BLaER1 treated with 17β-estradiol and CSF1 and Interleukin-3, amounts not matched to agents 10 nM and 100 nM (cell line): ENCODE data around the gene GNLY.
A peak's percentile ranks its signal among the peaks of the same experiment; 100 is the strongest.

Source experiments
- H3K27ac ChIP-seq, 11 experiments: shearing (Covaris generic); formaldehyde crosslinking; 2 replicates each; pipeline ENCODE4 v1.8.1; 2022
- H3K27me3 ChIP-seq, 11 experiments: shearing (Covaris generic); formaldehyde crosslinking; 2 replicates each; pipeline ENCODE4 v1.8.1; 2022
- H3K36me3 ChIP-seq, 11 experiments: shearing (Covaris generic); formaldehyde crosslinking; 2 replicates each; pipeline ENCODE4 v1.8.1; 2022
- H3K4me1 ChIP-seq, 10 experiments: shearing (Covaris generic); formaldehyde crosslinking; 2 replicates each; pipeline ENCODE4 v1.8.1; 2022
- H3K4me2 ChIP-seq, 11 experiments: shearing (Covaris generic); formaldehyde crosslinking; 2 replicates each; pipeline ENCODE4 v1.8.1; 2022
- H3K4me3 ChIP-seq, 10 experiments: shearing (Covaris generic); formaldehyde crosslinking; 2 replicates each; pipeline ENCODE4 v1.8.1; 2022
- H3K9ac ChIP-seq, 11 experiments: shearing (Covaris generic); formaldehyde crosslinking; 2 replicates each; pipeline ENCODE4 v1.8.1; 2022
- H3K9me3 ChIP-seq, 11 experiments: shearing (Covaris generic); formaldehyde crosslinking; replicated peaks in 1 of 11; 2 replicates each; pipeline ENCODE4 v1.8.1; 2022
- H4K20me1 ChIP-seq, 11 experiments: shearing (Covaris generic); formaldehyde crosslinking; 2 replicates each; pipeline ENCODE4 v1.8.1; 2022
- Cebpa-rat ChIP-seq, 11 experiments: shearing (Covaris generic); IDR thresholded peaks; 2 replicates each; pipeline ENCODE4 v1.8.1; 2022

GNLY gene

DNA sequence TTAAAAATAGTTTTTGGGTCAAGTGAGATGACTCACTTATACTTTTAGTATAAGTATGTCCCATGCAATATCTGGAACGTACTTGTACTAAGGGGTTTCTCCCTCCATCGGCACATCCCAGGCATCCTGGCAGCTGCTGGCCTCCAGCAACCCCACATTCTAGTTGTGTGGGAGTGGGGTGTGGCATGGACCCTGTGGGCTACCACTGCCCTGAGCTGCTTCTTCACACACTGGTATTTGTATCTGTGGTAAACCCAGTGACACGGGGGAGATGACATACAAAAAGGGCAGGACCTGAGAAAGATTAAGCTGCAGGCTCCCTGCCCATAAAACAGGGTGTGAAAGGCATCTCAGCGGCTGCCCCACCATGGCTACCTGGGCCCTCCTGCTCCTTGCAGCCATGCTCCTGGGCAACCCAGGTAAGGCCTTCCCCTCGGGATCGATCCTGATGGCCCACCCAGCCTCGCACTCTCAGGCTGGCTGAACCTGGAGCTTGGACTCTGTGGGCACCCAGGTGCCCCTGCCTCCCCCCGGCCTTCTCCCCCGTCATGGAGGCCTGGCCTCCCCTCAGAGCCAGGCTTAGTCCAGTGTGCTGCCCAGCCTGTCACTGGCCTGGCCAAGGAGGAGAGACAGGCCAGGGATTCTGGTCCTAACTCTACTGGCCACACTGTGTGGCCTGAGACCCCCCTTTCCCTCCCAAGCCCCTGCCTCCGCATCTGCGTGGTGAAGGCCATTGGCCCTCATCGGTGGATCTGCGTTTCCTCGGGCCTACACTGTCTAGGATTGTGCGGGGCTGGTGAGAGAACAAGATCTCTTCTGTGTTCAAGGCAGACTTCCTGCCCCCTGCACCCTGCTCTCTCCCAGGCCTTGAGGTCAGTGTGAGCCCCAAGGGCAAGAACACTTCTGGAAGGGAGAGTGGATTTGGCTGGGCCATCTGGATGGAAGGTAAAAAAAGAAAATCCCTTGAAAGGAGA lies at the start of gene GNLY:
TSS of gene GNLY (plus strand) at position 307 of the 974 bp plus-strand sequence. CDS start at position 368, 61 bp downstream.
- Histone ChIP-seq H4K20me1 (no peaks in the 10 kb centered on the region; a peak in 1 of 22 replicates), H3K9me3 (peaks cover 0 to 3% (median 0%) of the 10 kb centered on the region in 11 experiments; a peak in 1 of 22 replicates), H3K4me3 (no peak within 1 kb of the TSS), H3K4me1 (peaks cover 11 to 31% (median 20%) of the 10 kb centered on the region in 10 experiments), H3K27ac (no peak within 1 kb of the TSS), H3K9ac (0 out of 22 replicates have a peak within 1 kb of the TSS, but pooled peaks of 1 of the 11 experiments have one; percentile 15), H3K4me2 (peak within 1 kb of the TSS in 1 of 11 experiments; percentile 37; a peak in 1 of 22 replicates), H3K36me3 (no peaks in the 10 kb centered on the region), H3K27me3 (no peaks in the 10 kb centered on the region)
- TF ChIP-seq Cebpa-rat (IDR thresholded peaks at IDR 0.05): no peak

GRCh38 chr2:85644909-85645308 lies 49.2 kb upstream of the GNLY start:
- no peak overlapping the region for H3K27ac ChIP-seq
- peaks cover 100% of the 10 kb centered on the region in 11 experiments for H3K36me3 ChIP-seq
- TF ChIP-seq Cebpa-rat (IDR thresholded peaks at IDR 0.05): no peak
- no peak overlapping the region for H3K4me2 ChIP-seq
- peaks cover 10 to 23% (median 19%) of the 10 kb centered on the region in 10 experiments for H3K4me1 ChIP-seq
- no peak overlapping the region for H3K9ac ChIP-seq
- no peaks in the 10 kb centered on the region for H3K27me3 ChIP-seq
- peaks cover 9 to 86% (median 59%) of the 10 kb centered on the region in 11 experiments; a peak in 19 of 22 replicates for H4K20me1 ChIP-seq
- no peaks in the 10 kb centered on the region for H3K9me3 ChIP-seq
- H3K4me3 ChIP-seq: no peak overlapping the region

DNA sequence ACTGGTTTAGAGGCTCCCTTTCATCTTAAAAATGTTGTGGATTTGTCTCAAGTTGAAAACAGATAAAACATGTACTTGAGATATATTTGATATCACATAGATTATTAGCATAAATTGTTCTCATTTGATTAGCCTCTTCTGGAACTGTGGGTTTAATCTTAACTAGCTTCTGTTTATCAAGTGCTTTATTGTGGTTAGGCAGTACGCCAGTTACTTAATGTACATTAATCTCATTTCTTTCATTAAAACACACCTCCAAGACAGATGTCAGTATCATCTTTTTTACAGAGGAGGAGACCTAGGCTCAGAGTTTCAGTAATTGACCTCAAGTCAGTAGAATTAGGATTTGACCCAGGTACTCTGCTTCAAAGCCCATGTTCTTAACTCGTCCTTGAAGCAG lies 48.0 kb upstream of the GNLY start:
- no peak for TF ChIP-seq Cebpa-rat (IDR thresholded peaks at IDR 0.05)

DNA sequence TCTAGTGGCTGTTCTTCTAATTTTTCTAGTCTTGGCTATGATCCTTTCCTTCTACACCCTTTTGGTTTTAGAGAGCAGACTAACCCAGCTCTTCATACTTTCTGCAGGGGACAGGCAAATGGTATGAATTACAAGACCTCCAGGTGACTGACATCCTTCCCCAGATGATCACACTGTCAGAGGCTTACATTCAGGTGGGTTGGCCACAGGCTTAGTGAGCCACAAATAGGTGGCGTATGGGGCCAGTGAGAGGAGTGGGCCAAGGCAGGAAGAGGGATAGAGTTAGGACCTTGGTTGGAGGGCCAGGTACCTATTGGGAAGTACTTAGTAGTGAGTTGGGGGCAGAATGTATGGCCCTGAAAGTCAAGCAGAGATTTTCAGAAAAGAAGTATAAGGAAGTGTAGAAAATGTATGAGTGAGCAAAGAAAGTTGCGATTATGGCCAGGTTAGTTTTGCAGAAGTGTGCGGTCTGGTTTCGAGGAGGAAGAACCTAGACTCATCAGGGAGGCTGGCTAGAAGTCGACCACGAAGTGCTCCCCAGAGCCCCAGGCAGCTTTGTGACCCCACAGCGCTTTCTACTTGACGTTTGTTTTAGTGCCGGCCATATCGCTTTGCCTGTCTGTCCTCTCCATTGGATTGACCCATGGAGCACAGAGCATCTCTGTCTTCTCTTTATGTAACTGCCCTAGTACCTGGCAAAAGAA lies 46.2 kb upstream of the GNLY start:
- H3K9ac ChIP-seq: peak overlapping the region in 4 of 11 experiments; percentile 7 to 28 (median 20); a peak in 4 of 22 replicates
- peaks cover 9 to 67% (median 52%) of the 10 kb centered on the region in 11 experiments; a peak in 19 of 22 replicates for H4K20me1 ChIP-seq
- H3K4me1 ChIP-seq: peaks cover 10 to 23% (median 19%) of the 10 kb centered on the region in 10 experiments
- H3K27me3 ChIP-seq: no peaks in the 10 kb centered on the region
- no peak overlapping the region for H3K4me3 ChIP-seq
- H3K27ac ChIP-seq: peak overlapping the region in 2 of 11 experiments; percentile 21; a peak in 3 of 22 replicates
- H3K9me3 ChIP-seq: no peaks in the 10 kb centered on the region
- no peak for TF ChIP-seq Cebpa-rat (IDR thresholded peaks at IDR 0.05)
- peaks cover 98 to 100% (median 100%) of the 10 kb centered on the region in 11 experiments for H3K36me3 ChIP-seq
- H3K4me2 ChIP-seq: peak overlapping the region in 9 of 11 experiments; percentile 1 to 44 (median 35); a peak in 15 of 22 replicates

More for the DNA sequence above, 48.0 kb upstream of the GNLY start:
- Histone ChIP-seq H3K9me3 (no peaks in the 10 kb centered on the region), H3K27me3 (no peaks in the 10 kb centered on the region), H3K4me3 (no peak overlapping the region), H3K4me2 (no peak overlapping the region), H4K20me1 (peaks cover 9 to 85% (median 59%) of the 10 kb centered on the region in 11 experiments; a peak in 19 of 22 replicates), H3K4me1 (peaks cover 10 to 23% (median 19%) of the 10 kb centered on the region in 10 experiments), H3K9ac (no peak overlapping the region), H3K27ac (no peak overlapping the region), H3K36me3 (peaks cover 98 to 100% (median 100%) of the 10 kb centered on the region in 11 experiments)

GRCh38 chr2:85648619-85649018 lies 45.5 kb upstream of the GNLY start:
- peaks cover 10 to 23% (median 19%) of the 10 kb centered on the region in 10 experiments for H3K4me1 ChIP-seq
- no peak for TF ChIP-seq Cebpa-rat (IDR thresholded peaks at IDR 0.05)
- no peak overlapping the region for H3K9ac ChIP-seq
- H4K20me1 ChIP-seq: peaks cover 9 to 67% (median 46%) of the 10 kb centered on the region in 11 experiments; a peak in 19 of 22 replicates
- H3K27me3 ChIP-seq: no peaks in the 10 kb centered on the region
- H3K4me3 ChIP-seq: no peak overlapping the region
- H3K9me3 ChIP-seq: no peaks in the 10 kb centered on the region
- H3K4me2 ChIP-seq: peak overlapping the region in 4 of 11 experiments; percentile 3 to 35 (median 18); a peak in 3 of 22 replicates
- H3K36me3 ChIP-seq: peaks cover 98 to 100% (median 100%) of the 10 kb centered on the region in 11 experiments
- H3K27ac ChIP-seq: peak overlapping the region in 2 of 11 experiments; percentile 21; a peak in 3 of 22 replicates

- Histone ChIP-seq H3K4me2 (no peak overlapping the region), H3K27me3 (no peaks in the 10 kb centered on the region), H3K9me3 (no peaks in the 10 kb centered on the region), H4K20me1 (peaks cover 9 to 64% (median 40%) of the 10 kb centered on the region in 11 experiments; a peak in 18 of 22 replicates), H3K36me3 (peaks cover 95 to 100% (median 100%) of the 10 kb centered on the region in 11 experiments), H3K4me1 (peaks cover 10 to 28% (median 21%) of the 10 kb centered on the region in 10 experiments), H3K9ac (no peak overlapping the region), H3K4me3 (no peak overlapping the region), H3K27ac (no peak overlapping the region)
- no peak for TF ChIP-seq Cebpa-rat (IDR thresholded peaks at IDR 0.05)
These were observed 44.7 kb upstream of the GNLY start for GRCh38 chr2:85649201-85650190.

- Histone ChIP-seq H3K36me3 (peaks cover 92 to 100% (median 99%) of the 10 kb centered on the region in 11 experiments), H3K9me3 (no peaks in the 10 kb centered on the region), H3K4me3 (no peak overlapping the region), H3K4me2 (no peak overlapping the region), H3K9ac (no peak overlapping the region), H3K27ac (no peak overlapping the region), H3K27me3 (no peaks in the 10 kb centered on the region), H4K20me1 (peaks cover 9 to 54% (median 32%) of the 10 kb centered on the region in 11 experiments; a peak in 18 of 22 replicates), H3K4me1 (peaks cover 10 to 28% (median 21%) of the 10 kb centered on the region in 10 experiments)
- TF ChIP-seq Cebpa-rat (IDR thresholded peaks at IDR 0.05): no peak
These were observed 43.7 kb upstream of the GNLY start for GRCh38 chr2:85650456-85650855.
